ENCODE results near the gene CACNB1.

- TF ChIP-seq CTCF (IDR thresholded peaks at IDR 0.05; ENCODE audit: poor library complexity, severe bottlenecking) (no peak), POLR2AphosphoS5 (IDR thresholded peaks at IDR 0.05) (no peak), EZH2 (IDR thresholded peaks at IDR 0.05; ENCODE audit: borderline replicate concordance, insufficient read depth, low read length, poor library complexity, severe bottlenecking) (no peak), REST (IDR thresholded peaks at IDR 0.05; ENCODE audit: borderline replicate concordance) (no peak)
Measured at GRCh38 chr17:39169101-39169500, 28.4 kb downstream of the CACNB1 start.
